Astrocyte of the spinal cord (primary cell): Measurements from ENCODE around the gene MAP4K4.

Experiments
- DNase-seq: peaks from one replicate; pipeline ENCODE4 v3.0.0; 2011; ENCODE audit warnings: low read depth, low spot score
- H3K4me3 ChIP-seq: 2 replicates; pipeline ENCODE4 v1.5.1; 2011; ENCODE audit warnings: low read depth, mild to moderate bottlenecking, low read length, moderate library complexity
- CTCF ChIP-seq: IDR thresholded peaks from 2 replicates; pipeline ENCODE4 v1.5.1; 2012; ENCODE audit warnings: low read depth, mild to moderate bottlenecking, low read length, inconsistent platforms
- in situ Hi-C: cut with HindIII; loops from 2 replicates; pipeline ENCODE4 v1.10.0; 2017; ENCODE audit warnings: low sequenced_read_pairs

MAP4K4 gene

GRCh38 chr2:101690547-101691152 lies 6.9 kb upstream of the MAP4K4 start:
- no peak for DNase-seq
- TF ChIP-seq CTCF: no peak
- no peak overlapping the region for H3K4me3 ChIP-seq
- in situ Hi-C loops: no loop called here

- TF ChIP-seq CTCF: no peak
- in situ Hi-C loops: no loop called here
- no peak for DNase-seq
- no peak overlapping the region for H3K4me3 ChIP-seq
These were observed 5.5 kb upstream of the MAP4K4 start for GRCh38 chr2:101692041-101692440.

- no peak for TF ChIP-seq CTCF
These were observed 4.7 kb upstream of the MAP4K4 start for GRCh38 chr2:101692766-101693165.

GRCh38 chr2:101693991-101694588 lies 3.4 kb upstream of the MAP4K4 start:
- in situ Hi-C loops: no loop called here
- H3K4me3 ChIP-seq: no peak overlapping the region
- TF ChIP-seq CTCF: no peak
- no peak for DNase-seq

More at GRCh38 chr2:101692766-101693165, 4.7 kb upstream of the MAP4K4 start:
- no peak for DNase-seq
- no peak overlapping the region for H3K4me3 ChIP-seq
- in situ Hi-C loops: no loop called here

- no peak for TF ChIP-seq CTCF
- peak overlapping the region; percentile 92 for H3K4me3 ChIP-seq
- peak; percentile 41 for DNase-seq
- in situ Hi-C loops: no loop called here
These were observed 1.0 kb upstream of the MAP4K4 start for GRCh38 chr2:101696272-101697123.

- no peak for TF ChIP-seq CTCF
- in situ Hi-C loops: no loop called here
These were observed 722 bp downstream of the MAP4K4 start for GRCh38 chr2:101698014-101698843.

More at GRCh38 chr2:101698014-101698843, 722 bp downstream of the MAP4K4 start:
- peak overlapping the region; percentile 92 for H3K4me3 ChIP-seq
- no peak for DNase-seq
